ENCODE measurements around the gene SLC7A9. TPM values are rescaled to one million over a fixed set of nuclear protein-coding genes. Genes with fewer than 3 reads are reported as not detected.

Gene SLC7A9
- total RNA-seq, 2 donors from 2014 or later: 0.28 TPM; not detected in 1

- Histone ChIP-seq H3K4me1 (replicated peaks) (no peaks in the 10 kb centered on the region), H3K4me3 (no peak overlapping the region), H3K27me3 (replicated peaks; ENCODE audit: insufficient read depth) (no peaks in the 10 kb centered on the region), H3K27ac (no peak overlapping the region), H3K36me3 (no peaks in the 10 kb centered on the region), H3K9me3 (no peaks in the 10 kb centered on the region)
- TF ChIP-seq POLR2AphosphoS5 (IDR thresholded peaks at IDR 0.05): no peak
- TF ChIP-seq POLR2A (IDR thresholded peaks at IDR 0.05): no peak
- no peak for TF ChIP-seq CTCF (IDR thresholded peaks at IDR 0.05)
- intact Hi-C loops (cut with DNase I): no loop called here
- WGBS: 88% methylated on average over 8 of the region's 8 CpGs
- DNase-seq (ENCODE audit: low spot score): no peak
Measured at GRCh38 chr19:32830231-32831014, 39.1 kb downstream of the SLC7A9 start.

GRCh38 chr19:32829345-32829896, 40.1 kb downstream of the SLC7A9 start:
- H3K4me1 ChIP-seq (replicated peaks): no peaks in the 10 kb centered on the region
- no peak overlapping the region for H3K4me3 ChIP-seq
- no peaks in the 10 kb centered on the region for H3K27me3 ChIP-seq (replicated peaks; ENCODE audit: insufficient read depth)
- no peak for DNase-seq (ENCODE audit: low spot score)
- no peaks in the 10 kb centered on the region for H3K9me3 ChIP-seq
- no peaks in the 10 kb centered on the region for H3K36me3 ChIP-seq
- WGBS: 95% methylated on average over 10 of the region's 10 CpGs
- intact Hi-C loops (cut with DNase I): no loop called here
- TF ChIP-seq CTCF (IDR thresholded peaks at IDR 0.05) (no peak), POLR2A (IDR thresholded peaks at IDR 0.05) (no peak), POLR2AphosphoS5 (IDR thresholded peaks at IDR 0.05) (no peak)
- no peak overlapping the region for H3K27ac ChIP-seq

GRCh38 chr19:32828643-32829344, 40.8 kb downstream of the SLC7A9 start:
- no peak overlapping the region for H3K4me3 ChIP-seq
- H3K27me3 ChIP-seq (replicated peaks; ENCODE audit: insufficient read depth): no peaks in the 10 kb centered on the region
- TF ChIP-seq POLR2A (IDR thresholded peaks at IDR 0.05) (no peak), POLR2AphosphoS5 (IDR thresholded peaks at IDR 0.05) (no peak), CTCF (IDR thresholded peaks at IDR 0.05) (no peak)
- no peaks in the 10 kb centered on the region for H3K4me1 ChIP-seq (replicated peaks)
- no peak overlapping the region for H3K27ac ChIP-seq
- intact Hi-C loops (cut with DNase I): no loop called here
- no peaks in the 10 kb centered on the region for H3K9me3 ChIP-seq
- H3K36me3 ChIP-seq: no peaks in the 10 kb centered on the region
- WGBS: 95% methylated on average over 15 of the region's 15 CpGs
- DNase-seq (ENCODE audit: low spot score): no peak

- H3K9me3 ChIP-seq: no peaks in the 10 kb centered on the region
- H3K4me3 ChIP-seq: no peak overlapping the region
- WGBS: 93% methylated on average over 4 of the region's 4 CpGs
- intact Hi-C loops (cut with DNase I): no loop called here
- DNase-seq (ENCODE audit: low spot score): no peak
- TF ChIP-seq POLR2AphosphoS5 (IDR thresholded peaks at IDR 0.05) (no peak), POLR2A (IDR thresholded peaks at IDR 0.05) (no peak), CTCF (IDR thresholded peaks at IDR 0.05) (no peak)
- no peaks in the 10 kb centered on the region for H3K4me1 ChIP-seq (replicated peaks)
- H3K27me3 ChIP-seq (replicated peaks; ENCODE audit: insufficient read depth): no peaks in the 10 kb centered on the region
- H3K36me3 ChIP-seq: no peaks in the 10 kb centered on the region
- no peak overlapping the region for H3K27ac ChIP-seq
Measured at GRCh38 chr19:32828139-32828538, 41.4 kb downstream of the SLC7A9 start.
